Upper lobe of left lung (tissue), 6 donors: ENCODE results near the gene FLRT2. TPM values are rescaled to one million over a fixed set of nuclear protein-coding genes. Genes with fewer than 3 reads are reported as not detected.

ENCODE experiments used
- ATAC-seq, 2 donors: fragments of 200-7000 bp; cut with Tn5 transposase; one replicate each; pipeline ENCODE4 v1.9.1; 2022; ENCODE audit warnings: mild to moderate bottlenecking in 2 of 2, moderate library complexity in 2 of 2; ENCODE audit not compliant: low FRiP score in 2 of 2
- DNase-seq, 2 donors: peaks; one replicate each; pipeline ENCODE4 v3.0.0-alpha.2; 2019 to 2020
- H3K27ac ChIP-seq, 4 donors: fragments of 200-600 bp; sonication (generic); one replicate each; pipeline ENCODE4 v1.5.1; 2016 to 2019
- H3K27me3 ChIP-seq, 4 donors: fragments of 200-600 bp; sonication (generic); one replicate each; pipeline ENCODE4 v1.5.1; 2017 to 2019
- H3K36me3 ChIP-seq, 4 donors: fragments of 200-600 bp; sonication (generic); one replicate each; pipeline ENCODE4 v1.5.1; 2016 to 2019
- H3K4me1 ChIP-seq, 4 donors: fragments of 200-600 bp; sonication (generic); one replicate each; pipeline ENCODE4 v1.5.1; 2018 to 2019
- H3K4me3 ChIP-seq, 4 donors: fragments of 200-600 bp; sonication (generic); one replicate each; pipeline ENCODE4 v1.5.1; 2017 to 2019; ENCODE audit warnings: mild to moderate bottlenecking in 2 of 4, moderate library complexity in 1 of 4
- H3K9me3 ChIP-seq, 4 donors: fragments of 200-600 bp; sonication (generic); one replicate each; pipeline ENCODE4 v1.5.1; 2018 to 2019
- CTCF ChIP-seq, 6 experiments: fragments of 450-650 bp in 4 of 6; fragments of 200-600 bp in 2 of 6; sonication (generic) in 2 of 6; IDR thresholded peaks; one replicate each; pipeline ENCODE4 v1.5.1; 2016 to 2019; ENCODE audit warnings: antibody characterized with exemption in 6 of 6
- EP300 ChIP-seq, 4 donors: sonication (generic); formaldehyde crosslinking; IDR thresholded peaks; one replicate each; pipeline ENCODE4 v1.5.1; 2017; ENCODE audit warnings: antibody characterized with exemption in 4 of 4, control low read depth in 2 of 4
- POLR2A ChIP-seq, 4 donors: fragments of 450-650 bp; IDR thresholded peaks; one replicate each; pipeline ENCODE4 v1.5.1; 2016 to 2017; ENCODE audit warnings: antibody characterized with exemption in 4 of 4, mild to moderate bottlenecking in 2 of 4
- POLR2AphosphoS5 ChIP-seq, 2 donors: sonication (generic); formaldehyde crosslinking; IDR thresholded peaks; one replicate each; pipeline ENCODE4 v1.5.1; 2017; ENCODE audit warnings: antibody characterized with exemption in 2 of 2
- WGBS, 2 donors: methylation state at CpG; one replicate each; pipeline ENCODE4 v1.1.5; 2017 to 2018; 5-methylcytosine and 5-hydroxymethylcytosine counted together
- total RNA-seq, 6 donors: library from RNA; depleted of rRNA in 4 of 6; stranded (reverse); fragments of >200 nt in 4 of 6; gene quantifications; one replicate each; pipeline versions ENCODE4 v1.1.0 to v1.2.1, GENCODE V29; 2016 to 2021
- donor health status: DM: no; HTN: no; CAD: no; lungs with moderate emphysema.
- donor health status: DM: no; HTN: yes; CAD: no; lungs with severe emphysema.

FLRT2 gene
- total RNA-seq, 6 donors from 2014 or later = 0.91 to 24.1 (median 5.0) TPM

- TF ChIP-seq EP300 (IDR thresholded peaks at IDR 0.05) (no peak), POLR2A (IDR thresholded peaks at IDR 0.05) (no peak), POLR2AphosphoS5 (IDR thresholded peaks at IDR 0.05) (no peak)
- ATAC-seq (no peak), DNase-seq (no peak)
- Histone ChIP-seq H3K27ac (no peak overlapping the region), H3K36me3 (no peaks in the 10 kb centered on the region), H3K9me3 (no peaks in the 10 kb centered on the region), H3K27me3 (no peaks in the 10 kb centered on the region), H3K4me1 (no peaks in the 10 kb centered on the region), H3K4me3 (no peak overlapping the region)
- 72 to 82% methylated on average over 3 of the region's 3 CpGs for WGBS, 2 donors
Observed at GRCh38 chr14:85564841-85565527, 35.0 kb downstream of the FLRT2 start.

GRCh38 chr14:85565862-85566296, 35.9 kb downstream of the FLRT2 start:
- 84 to 85% methylated on average over 3 of the region's 3 CpGs for WGBS, 2 donors
- Histone ChIP-seq H3K36me3 (no peaks in the 10 kb centered on the region), H3K9me3 (no peaks in the 10 kb centered on the region), H3K4me1 (no peaks in the 10 kb centered on the region), H3K27me3 (no peaks in the 10 kb centered on the region), H3K27ac (no peak overlapping the region), H3K4me3 (no peak overlapping the region)
- TF ChIP-seq POLR2A (IDR thresholded peaks at IDR 0.05) = no peak
- no peak for TF ChIP-seq EP300 (IDR thresholded peaks at IDR 0.05)
- no peak for TF ChIP-seq POLR2AphosphoS5 (IDR thresholded peaks at IDR 0.05)
- TF ChIP-seq CTCF (IDR thresholded peaks at IDR 0.05) = no peak
- peak in 1 of 2 donors; percentile 44 for ATAC-seq
- no peak for DNase-seq

GRCh38 chr14:85566603-85567002, 36.7 kb downstream of the FLRT2 start:
- Histone ChIP-seq H3K36me3 (no peaks in the 10 kb centered on the region), H3K4me3 (no peak overlapping the region), H3K27me3 (no peaks in the 10 kb centered on the region), H3K9me3 (no peaks in the 10 kb centered on the region), H3K27ac (no peak overlapping the region), H3K4me1 (no peaks in the 10 kb centered on the region)
- ATAC-seq = peak in 1 of 2 donors; percentile 58
- 64 to 70% methylated on average over 3 to 4 of the region's 4 CpGs for WGBS, 2 donors
- TF ChIP-seq POLR2AphosphoS5 (IDR thresholded peaks at IDR 0.05) (no peak), EP300 (IDR thresholded peaks at IDR 0.05) (no peak), POLR2A (IDR thresholded peaks at IDR 0.05) (no peak), CTCF (IDR thresholded peaks at IDR 0.05) (no peak)
- DNase-seq = no peak

GRCh38 chr14:85572011-85572410, 42.1 kb downstream of the FLRT2 start:
- WGBS, 2 donors = 54 to 56% methylated on average over 2 of the region's 2 CpGs

GRCh38 chr14:85572845-85573244, 42.9 kb downstream of the FLRT2 start:
- TF ChIP-seq CTCF (IDR thresholded peaks at IDR 0.05) = no peak
- no peak for TF ChIP-seq POLR2AphosphoS5 (IDR thresholded peaks at IDR 0.05)
- TF ChIP-seq EP300 (IDR thresholded peaks at IDR 0.05) = no peak
- TF ChIP-seq POLR2A (IDR thresholded peaks at IDR 0.05) = no peak

More at GRCh38 chr14:85572011-85572410, 42.1 kb downstream of the FLRT2 start:
- H3K36me3 ChIP-seq = no peaks in the 10 kb centered on the region
- no peak for DNase-seq
- TF ChIP-seq POLR2AphosphoS5 (IDR thresholded peaks at IDR 0.05) (no peak), CTCF (IDR thresholded peaks at IDR 0.05) (no peak), POLR2A (IDR thresholded peaks at IDR 0.05) (no peak), EP300 (IDR thresholded peaks at IDR 0.05) (no peak)
- no peaks in the 10 kb centered on the region for H3K27me3 ChIP-seq
- no peak for ATAC-seq
- H3K4me3 ChIP-seq = no peak overlapping the region
- no peaks in the 10 kb centered on the region for H3K9me3 ChIP-seq
- H3K4me1 ChIP-seq = no peaks in the 10 kb centered on the region
- H3K27ac ChIP-seq = no peak overlapping the region

More at GRCh38 chr14:85572845-85573244, 42.9 kb downstream of the FLRT2 start:
- Histone ChIP-seq H3K4me3 (no peak overlapping the region), H3K27ac (no peak overlapping the region), H3K4me1 (no peaks in the 10 kb centered on the region), H3K27me3 (no peaks in the 10 kb centered on the region), H3K9me3 (no peaks in the 10 kb centered on the region), H3K36me3 (no peaks in the 10 kb centered on the region)
- DNase-seq (no peak), ATAC-seq (no peak)
